GM18951 (cell line): ENCODE results near the gene PDIA5.
"Not testable (repeated sequence)": the region's sequence is repeated elsewhere in the genome, so short reads cannot be mapped to it uniquely, and the experiment has no call there.

Experiments
- POLR2A ChIP-seq: IDR thresholded peaks from 4 replicates; pipeline ENCODE4 v1.6.1; 2011; ENCODE audit warnings: mild to moderate bottlenecking; ENCODE audit not compliant: insufficient read length, insufficient read depth; ENCODE audit errors: extremely low read depth
- in situ Hi-C: fragments of 300-500 bp; cut with MboI; formaldehyde crosslinking; loops from one replicate; pipeline ENCODE4 v1.12.0; 2022; ENCODE audit warnings: low sequenced_read_pairs, mixed read lengths, inconsistent platforms; ENCODE audit not compliant: unreplicated experiment

The PDIA5 gene

DNA sequence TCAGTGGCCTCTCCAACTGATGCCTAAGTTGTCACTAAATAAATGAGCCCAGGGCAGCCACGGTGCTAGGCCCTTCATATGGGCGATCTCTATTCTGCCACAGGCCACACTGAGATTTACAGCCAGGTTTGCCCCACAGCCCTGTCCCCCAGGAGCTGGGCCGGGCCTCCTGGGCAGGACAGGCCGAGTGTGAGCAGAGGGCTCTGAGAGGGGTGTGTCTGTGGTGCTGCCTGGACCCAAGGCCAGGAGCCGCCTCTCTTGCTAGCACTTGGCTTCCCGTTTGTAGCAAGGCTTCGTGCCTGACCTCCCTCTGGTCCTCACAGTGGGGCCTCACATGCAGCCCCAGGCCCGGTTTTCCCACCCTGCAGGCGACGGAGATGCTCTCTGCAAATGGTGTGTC lies 67.8 kb downstream of the PDIA5 start:
- in situ Hi-C loops: no loop called here
- no peak for TF ChIP-seq POLR2A

DNA sequence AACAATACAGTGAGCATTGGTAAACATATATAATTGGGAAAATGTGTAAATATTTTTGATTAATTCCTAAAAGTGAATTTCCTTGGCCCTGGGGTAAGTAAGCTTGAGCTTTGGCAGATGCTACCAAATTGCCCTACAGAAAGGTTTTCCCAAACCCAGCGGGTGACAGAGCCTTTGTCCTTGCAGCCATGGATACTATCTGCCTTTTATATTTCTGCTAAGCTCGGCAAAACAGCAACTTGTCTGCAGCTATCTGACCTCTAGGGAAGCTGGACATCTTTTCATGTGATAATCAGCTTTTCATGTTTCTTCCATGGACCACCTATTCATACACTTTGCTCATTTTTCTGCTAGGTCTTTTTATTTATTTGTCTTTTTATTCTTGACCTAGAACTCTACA lies 70.2 kb downstream of the PDIA5 start:
- no peak for TF ChIP-seq POLR2A
- in situ Hi-C loops: no loop called here

DNA sequence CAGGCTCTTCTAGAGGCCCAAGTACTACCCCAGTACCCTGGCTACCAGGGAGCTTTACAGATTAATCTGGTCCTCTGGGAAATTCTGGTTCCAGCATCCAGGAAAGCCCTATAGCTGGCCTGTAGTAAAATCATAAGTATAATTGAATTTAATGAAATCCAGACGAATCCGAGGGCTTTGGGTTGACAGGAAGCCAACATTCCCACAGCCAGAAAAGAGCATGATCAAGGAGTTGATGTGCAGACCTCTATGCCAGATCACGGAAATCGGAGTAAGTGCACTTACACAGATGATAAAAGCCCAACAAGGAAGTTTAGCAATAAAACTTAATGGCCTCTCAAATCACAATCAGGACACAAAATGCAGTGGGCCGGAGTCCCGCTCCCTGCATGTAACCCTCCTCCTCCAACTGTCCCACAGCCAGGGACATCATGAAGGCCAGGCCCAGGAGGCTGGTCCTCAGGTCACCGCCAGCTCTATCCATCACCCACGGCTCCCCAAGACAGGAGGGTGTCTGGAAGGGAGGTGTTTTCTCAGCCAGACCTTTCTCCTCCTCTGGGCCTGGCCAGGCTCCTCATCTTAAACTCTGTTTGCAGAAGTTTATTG lies 72.1 kb downstream of the PDIA5 start:
- in situ Hi-C loops: no loop called here
- TF ChIP-seq POLR2A: no peak

DNA sequence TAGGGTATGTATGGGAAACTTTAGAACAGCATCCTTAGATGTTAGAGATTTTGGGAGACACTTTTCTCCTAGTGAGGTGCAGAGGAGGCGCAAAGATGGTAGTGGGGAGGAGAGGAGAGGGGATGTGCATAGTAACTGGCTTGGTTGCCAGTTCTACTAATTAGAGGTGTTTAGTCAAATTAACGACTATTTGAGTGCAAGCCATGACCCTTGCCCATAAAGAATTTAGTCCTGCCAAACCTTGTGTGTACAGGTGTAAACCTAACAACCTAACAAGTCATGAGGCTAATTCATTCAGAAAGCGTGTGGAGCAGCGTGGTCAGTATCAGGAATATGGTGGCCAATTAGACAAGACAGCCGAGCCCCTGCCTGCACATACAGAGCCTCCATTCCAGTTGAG lies 72.7 kb downstream of the PDIA5 start:
- no peak for TF ChIP-seq POLR2A
- in situ Hi-C loops: no loop called here

DNA sequence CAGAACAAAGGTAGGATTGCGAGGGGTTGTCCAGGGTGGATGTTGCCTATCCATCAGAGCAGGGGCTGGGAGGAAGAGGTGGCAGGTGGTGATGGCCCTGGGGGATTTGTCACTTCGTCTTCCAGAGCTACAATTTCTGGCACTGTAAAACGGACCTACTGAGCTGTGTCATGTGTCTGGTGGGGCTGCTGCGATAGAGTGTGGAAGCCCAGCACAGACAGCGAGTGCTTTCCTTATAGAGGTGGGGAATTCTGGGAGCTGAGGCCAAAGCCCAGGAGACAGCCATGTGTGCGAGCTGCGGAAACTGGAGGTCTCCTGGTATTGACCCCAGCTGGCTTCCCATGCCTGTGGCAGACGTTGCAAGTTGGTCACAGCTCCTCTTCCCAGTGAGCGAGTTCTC lies 73.7 kb downstream of the PDIA5 start:
- in situ Hi-C loops: no loop called here
- TF ChIP-seq POLR2A: no peak

DNA sequence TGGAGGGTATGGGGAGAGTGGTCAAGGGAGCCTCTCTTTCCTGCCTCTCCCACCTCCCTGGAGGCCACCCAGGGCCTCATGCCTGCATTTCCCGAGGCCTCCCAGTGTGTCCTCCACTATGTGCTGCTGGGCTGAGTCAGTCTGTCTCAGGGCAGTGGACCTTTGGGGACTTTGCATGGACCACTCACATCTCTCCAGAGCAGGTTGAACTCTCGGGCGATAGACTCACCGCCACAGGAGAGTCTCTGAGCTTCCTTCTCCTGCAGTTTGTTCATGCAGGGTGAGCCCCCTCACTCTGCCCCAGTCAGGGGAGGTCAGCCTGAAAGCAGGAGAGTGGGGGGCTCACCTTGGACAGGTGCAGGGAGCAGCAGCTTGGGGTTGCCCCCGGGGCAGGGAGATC lies 74.5 kb downstream of the PDIA5 start:
- TF ChIP-seq POLR2A: no peak
- in situ Hi-C loops: no loop called here

DNA sequence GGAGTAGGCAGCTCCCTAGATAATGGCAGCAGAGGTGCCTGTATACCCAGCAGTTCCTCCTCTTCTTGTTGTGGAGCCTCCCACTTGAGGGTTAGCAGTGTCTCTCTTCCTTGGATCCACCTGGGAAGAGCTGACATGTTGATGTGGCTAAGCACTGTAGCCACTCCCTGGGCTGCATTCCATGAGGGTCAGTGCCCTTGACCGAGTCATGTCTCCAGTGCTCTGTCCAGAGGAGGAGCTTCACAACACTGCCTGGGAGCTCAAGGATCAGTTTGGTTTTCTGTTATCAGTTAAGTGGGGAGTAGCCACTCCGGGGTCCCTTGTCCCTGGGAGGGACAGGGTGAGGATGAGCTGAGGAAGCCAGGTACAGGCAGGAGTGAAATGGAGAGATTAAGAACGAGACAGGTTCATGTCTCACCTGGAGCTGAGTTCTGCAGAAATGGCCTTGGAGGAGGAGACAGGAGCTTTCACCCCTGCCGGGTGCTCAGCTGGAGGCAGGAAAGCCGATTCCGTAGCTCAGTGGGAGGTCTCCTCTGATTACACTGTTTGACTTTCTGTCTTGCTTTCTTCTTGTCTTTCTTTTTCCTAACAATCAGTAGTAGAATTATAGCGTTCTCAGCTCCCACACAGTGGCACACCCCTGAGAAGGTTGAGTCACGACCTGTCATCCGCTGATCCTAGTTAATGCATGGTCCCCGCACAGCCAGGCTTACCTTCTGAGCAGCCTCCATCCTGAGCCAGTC lies 77.0 kb downstream of the PDIA5 start:
- no peak for TF ChIP-seq POLR2A
- in situ Hi-C loops: no loop called here

DNA sequence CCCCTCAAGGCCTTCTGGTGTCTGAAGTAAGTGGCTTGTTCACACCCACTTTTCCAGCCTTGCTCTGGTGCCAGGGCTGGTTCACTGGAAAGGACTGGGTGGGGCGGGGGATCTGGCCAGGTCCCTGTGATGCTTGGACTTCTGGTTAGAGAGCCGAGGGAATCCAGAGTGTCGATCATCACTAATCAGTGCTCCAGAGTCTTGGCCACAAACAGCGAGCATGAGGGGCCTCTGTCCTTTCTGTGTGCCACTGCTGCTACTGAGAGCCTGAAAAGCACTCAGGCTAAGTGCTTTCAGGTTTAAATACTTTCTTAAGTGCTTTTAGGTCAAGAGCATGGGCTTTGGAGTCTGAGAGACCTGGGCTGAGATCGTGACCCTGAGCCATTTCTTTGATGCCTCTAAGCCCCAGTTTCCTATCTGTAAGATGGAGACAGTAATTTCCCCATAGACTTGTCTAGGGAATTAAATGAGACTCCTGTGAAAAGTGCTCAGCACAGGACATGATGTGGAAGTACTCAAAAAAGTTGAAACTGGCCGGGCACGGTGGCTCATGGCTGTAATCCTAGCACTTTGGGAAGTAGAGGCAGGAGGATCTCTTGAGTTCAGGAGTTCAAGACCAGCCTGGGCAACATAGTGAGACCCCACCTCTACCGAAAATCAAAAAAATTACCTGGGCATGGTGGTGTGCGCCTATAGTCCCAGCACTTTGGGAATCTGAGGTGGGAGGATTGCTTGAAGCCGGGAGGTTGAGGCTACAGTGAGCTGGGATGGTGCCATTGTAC lies 81.1 kb downstream of the PDIA5 start:
- in situ Hi-C loops: no loop called here
- no peak for TF ChIP-seq POLR2A

DNA sequence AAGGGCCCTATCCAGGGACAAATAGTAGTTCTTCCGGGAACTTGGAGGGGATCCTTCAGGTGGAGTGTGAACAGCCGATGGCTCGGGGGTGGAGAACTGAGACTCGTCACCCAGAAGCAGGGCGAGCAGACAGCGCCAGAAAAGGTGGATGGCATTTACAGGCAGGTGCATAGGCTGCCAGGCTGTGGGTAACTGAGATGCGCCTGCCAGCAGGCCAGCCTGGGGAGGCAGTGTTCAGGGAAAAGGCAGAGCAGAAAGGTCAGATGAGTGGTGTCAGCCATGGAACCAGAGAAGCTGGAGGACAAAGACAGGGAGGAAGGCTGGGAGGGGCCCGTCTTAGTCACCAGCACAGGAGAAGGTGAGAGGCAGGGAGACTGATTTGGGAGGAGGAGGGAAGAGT lies 81.9 kb downstream of the PDIA5 start:
- no peak for TF ChIP-seq POLR2A
- in situ Hi-C loops: no loop called here

DNA sequence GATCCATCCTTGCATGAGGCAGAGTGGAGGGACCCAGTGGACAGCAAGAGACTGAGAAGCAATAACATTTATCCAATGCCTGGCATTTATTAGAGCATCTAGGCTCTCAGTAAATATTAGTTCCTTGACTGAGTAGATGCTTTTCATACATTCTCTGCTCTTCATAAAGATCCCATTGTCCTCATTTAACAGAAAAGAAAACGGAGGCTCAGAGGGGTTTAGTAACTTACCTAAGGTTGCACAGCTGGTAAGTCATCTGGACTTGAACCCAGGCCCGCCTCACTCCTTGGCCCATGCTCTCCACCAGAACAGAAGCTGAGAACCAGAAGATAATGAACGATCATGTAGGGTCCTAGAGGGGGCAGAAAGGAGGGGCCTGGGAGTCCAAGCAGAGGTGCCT lies 82.7 kb downstream of the PDIA5 start:
- no peak for TF ChIP-seq POLR2A
- in situ Hi-C loops: no loop called here

DNA sequence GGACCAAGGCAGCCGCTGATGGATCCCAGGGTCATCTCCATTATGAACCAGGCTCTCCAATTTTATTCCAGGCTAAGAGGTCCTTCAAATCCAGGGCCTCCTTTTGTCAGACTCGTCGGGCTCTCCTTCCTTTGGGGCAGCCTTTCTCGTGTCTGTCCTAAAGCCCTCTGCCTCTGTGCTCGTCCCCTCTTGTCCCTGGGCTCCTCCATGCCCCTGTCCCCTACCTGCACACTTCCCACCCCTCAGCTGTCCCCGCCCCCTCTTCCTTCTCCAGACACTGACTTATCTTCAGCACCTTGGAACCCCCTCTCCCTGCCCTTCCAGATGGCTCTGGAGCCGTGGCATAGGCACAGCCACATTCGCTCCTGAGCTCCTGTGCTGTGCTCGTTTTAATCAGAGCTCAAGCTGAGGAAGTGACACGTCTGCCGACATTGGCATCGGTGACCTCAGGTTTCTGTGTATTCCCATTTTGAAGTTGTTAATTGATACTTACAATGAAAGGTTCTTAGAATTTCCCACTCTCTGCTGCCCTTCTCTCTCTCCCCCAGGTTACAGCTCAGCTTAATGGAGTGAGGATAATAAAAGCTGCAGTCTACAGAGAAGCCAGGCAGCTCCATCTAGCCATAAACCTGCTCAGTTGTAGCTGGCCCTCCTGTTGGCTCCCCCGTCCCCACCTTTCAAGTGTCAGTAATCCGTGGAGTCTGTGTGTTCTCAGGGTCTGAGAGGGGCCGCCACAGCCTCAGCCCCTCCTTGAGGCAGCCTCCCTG lies 83.8 kb downstream of the PDIA5 start:
- TF ChIP-seq POLR2A: no peak
- in situ Hi-C loops: no loop called here

DNA sequence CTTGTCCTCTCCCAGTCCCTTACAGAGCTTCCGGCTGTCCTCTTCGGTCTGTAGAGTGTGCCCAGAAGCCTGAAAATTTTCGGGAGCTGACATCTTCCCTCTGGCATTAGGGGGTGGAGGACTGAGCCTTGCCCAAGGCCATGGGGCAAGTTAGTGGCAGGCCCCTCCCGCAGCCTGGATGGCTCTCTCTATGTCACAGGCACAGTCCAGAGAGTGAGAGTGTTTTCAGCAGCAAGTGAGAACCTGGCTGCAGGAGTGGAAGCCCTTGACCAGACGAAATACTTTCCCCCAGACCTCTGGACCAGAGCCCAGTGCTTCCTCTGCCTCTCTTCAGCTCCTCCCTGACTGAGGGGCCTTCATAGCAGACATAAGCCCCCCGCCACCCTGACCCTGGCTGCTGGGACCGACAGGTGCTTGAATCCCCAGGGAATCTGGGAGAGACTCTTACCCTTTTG lies 84.5 kb downstream of the PDIA5 start:
- TF ChIP-seq POLR2A: no peak
- in situ Hi-C loops: no loop called here

DNA sequence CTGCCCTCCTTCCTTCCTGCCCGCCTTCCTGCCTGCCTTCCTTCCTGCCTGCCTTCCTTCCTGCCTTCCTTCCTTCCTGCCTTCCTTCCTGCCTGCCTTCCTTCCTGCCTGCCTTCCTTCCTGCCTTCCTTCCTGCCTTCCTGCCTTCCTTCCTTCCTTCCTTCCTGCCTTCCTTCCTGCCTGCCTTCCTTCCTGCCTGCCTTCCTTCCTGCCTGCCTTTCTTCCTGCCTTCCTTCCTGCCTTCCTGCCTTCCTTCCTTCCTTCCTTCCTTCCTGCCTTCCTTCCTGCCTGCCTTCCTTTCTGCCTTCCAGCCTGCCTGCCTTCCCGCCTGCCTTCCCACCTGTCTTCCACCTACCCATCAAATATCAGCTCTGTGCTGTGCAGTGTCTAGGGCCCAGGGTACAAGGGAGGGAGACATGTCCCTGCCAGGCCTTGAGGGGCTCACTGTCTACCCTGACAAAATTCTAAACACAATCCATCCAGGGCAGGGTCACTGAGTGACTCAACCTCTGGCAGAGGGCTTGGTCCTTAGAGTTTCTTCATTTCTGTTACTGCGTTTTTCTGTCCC lies 85.1 kb downstream of the PDIA5 start:
- in situ Hi-C loops: not testable (repeated sequence)
